T-helper 9 cell (primary cell): ENCODE results near the gene WDR5.
A peak's percentile ranks its signal among the peaks of the same experiment; 100 is the strongest.

Experiments
- DNase-seq: peaks from one replicate; pipeline ENCODE4 v3.0.0-alpha.2; 2020

Gene WDR5

DNA sequence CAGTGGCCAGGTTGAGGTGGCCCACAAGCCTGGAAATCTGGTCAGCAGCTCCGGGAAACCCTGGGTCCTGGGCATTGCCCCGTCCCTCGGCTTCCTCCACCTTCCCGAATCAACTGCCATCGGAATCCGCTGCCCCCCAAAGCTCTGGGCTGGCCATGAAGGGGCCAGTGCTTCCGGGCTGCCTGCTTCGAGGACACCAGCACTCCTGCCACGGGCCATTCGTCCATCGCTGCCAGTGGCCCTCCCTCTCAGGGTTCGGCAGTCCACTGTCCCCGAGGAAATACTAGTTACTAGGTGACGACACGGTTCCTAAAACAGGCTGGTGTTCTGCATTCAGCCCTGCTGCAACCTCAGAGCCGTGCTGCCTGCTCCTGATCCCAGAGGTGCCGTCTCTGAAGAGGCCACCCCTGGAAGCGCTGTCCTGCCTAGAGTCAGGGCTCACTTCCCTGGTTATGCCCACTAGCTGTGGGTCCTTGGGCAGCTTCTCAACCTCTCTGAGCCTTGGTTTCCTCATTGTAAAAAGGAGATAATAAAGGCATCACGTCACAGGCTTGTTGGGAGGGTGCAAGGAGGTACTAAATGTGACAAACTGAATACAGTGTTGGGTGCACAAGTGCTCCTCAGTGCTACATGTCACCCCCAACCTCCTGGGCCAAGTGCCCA is 3.5 kb upstream of the WDR5 start:
- no peak for DNase-seq

GRCh38 chr9:134134949-134135342 is 936 bp upstream of the WDR5 start:
- no peak for DNase-seq

DNA sequence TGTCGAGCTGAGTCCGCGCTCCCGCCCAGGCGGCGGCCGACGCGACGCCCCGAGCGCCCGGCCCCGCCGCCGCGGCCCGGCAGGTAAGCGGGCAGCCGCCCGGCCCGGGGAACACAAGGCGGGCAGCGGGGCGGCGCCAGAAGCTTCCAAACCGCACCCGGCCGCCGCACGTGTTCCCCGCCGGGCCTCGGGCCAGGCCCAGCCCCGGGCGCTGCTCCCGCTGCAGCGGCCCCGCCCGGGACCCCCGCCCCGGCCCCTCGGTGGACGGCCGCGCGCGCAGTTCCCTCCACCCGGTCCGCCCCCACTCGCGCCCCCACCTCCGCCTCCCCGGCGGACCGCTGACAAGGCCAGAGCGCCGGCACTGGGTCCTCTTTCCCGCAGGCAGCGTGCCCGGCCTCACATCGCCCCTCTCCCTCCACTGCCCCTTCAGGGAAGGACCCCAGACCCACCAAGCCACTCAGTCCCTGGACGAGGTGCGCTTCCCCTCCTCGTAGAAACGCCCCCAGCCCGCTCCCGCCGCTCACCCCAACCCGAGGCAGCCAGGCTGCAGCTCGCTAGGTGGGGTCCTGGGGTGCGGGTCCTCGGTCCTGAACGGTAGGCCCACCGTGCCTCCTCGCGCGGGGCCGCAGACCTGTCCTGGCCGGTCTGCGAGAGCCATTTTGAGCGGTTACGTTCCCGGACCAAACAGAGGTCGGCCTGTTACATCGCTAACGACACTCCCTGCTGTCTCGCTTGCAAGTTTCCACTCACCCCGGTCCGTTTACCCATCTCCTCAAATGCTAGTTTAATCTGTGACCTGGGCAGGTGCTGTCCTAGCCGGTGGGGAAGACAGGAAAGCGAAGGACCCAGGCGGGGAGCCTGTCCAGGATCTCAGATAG is 475 bp downstream of the WDR5 start:
- peak; percentile 12 for DNase-seq

DNA sequence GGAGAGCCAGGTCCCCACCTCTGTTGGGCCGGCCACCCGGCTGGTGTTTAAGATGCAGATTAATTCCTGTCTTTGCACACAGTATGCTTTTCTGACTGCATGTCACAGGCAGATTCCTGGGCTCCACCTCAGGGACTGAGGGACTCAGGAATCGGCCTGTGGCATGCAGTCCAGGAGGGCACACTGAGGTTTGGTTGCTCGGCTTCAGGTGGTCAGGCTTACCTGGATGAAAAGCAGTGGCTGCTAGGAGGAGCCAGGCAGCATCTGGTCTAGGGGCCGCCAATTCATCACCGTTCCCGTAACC is 1.1 kb downstream of the WDR5 start:
- no peak for DNase-seq

DNA sequence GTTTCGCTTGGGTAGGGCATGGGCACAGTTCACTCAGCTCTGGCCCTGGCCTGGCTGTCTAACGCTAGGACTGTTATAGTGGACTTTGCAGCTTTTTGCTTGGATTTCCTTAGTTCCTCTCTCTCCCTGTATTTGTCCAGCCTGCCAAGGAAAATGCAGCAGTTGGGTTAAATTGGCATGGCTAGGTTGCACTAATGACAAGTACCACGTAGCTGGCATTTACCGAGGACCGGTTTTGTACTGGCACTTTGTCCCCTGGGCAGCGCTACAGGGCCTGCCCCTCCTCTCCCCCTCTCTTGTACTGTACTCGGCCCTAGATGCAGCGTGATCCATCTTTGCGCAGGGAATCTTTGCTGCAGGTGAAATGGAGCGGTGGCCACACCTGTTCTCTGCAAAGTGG is 2.4 kb downstream of the WDR5 start:
- DNase-seq = no peak

DNA sequence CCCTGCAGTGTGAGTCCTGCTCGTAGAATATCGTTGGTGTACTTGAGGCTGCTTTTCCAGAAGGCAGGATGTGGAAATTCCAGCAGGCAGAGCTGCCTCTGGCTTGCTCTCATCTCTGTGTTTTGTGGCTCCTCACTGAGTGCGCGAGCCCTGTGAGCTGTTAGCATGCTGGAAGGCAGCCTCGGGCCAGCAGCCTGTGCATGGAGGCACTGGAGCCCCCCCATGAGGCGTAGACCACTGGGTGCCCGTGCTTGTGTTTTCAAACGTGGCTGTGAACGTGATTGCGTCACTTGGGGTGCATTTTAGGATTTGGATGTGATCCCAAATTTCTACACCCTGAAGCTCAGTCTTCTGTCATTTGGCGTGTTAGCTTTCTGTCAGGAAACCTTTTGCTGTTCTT is 3.2 kb downstream of the WDR5 start:
- DNase-seq = no peak

DNA sequence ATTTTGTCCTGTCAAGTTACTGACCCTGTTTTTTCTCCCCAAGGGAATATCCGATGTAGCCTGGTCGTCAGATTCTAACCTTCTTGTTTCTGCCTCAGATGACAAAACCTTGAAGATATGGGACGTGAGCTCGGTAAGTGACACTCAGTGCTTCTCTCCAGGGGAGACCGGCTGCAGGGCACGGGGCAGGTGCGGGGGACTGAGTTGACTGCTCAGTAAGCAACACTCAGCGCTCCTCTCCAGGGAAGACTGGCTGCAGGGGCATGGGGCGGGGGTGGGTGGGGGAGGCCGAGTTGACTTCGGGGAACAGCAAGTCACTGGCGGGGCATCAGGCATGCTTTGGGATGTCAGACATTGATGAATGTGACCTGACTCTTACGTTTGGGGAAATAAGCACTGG is 6.0 kb downstream of the WDR5 start:
- no peak for DNase-seq

DNA sequence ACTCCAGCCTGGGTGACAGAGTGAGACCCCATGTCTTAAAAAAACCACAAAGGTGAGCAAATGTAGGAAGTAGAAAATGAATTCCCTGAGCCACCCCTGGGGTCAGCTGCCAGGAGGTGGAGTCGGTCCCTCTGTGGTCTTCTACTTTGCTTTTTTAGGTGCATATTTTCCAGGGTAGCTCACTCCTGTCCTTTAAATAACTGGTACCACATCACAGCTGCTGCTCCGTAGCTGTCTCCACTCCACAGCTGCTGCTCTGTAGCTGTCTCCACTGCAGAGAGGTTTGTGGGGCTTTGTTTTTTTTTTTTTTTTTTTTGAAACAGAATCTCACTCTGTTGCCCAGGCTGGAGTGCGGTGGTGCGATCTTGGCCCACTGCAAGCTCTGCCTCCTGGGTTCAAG is 8.9 kb downstream of the WDR5 start:
- DNase-seq = no peak

DNA sequence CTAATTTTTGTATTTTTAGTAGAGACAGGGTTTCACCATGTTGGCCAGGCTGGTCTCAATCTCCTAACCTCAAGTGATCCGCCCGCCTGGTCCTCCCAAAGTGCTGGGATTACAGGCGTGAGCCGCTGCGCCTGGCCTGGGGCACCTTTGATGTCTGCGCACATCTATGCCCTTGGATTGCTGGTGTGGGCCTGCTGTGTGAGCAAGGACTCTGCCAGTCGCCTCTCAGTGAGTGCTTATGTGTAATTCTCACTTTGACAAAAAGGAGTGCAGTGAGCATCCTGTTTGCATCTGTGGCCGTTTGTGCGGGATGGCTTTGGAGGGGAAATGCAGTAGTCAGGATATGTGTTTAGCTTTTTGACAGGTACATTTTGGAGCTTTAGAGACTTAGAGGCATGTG is 9.4 kb downstream of the WDR5 start:
- no peak for DNase-seq

GRCh38 chr9:134146774-134147493 is 11.1 kb downstream of the WDR5 start:
- no peak for DNase-seq

- DNase-seq = no peak
Observed at GRCh38 chr9:134149380-134149779, 13.5 kb downstream of the WDR5 start.

GRCh38 chr9:134150557-134151214 is 14.8 kb downstream of the WDR5 start:
- no peak for DNase-seq

DNA sequence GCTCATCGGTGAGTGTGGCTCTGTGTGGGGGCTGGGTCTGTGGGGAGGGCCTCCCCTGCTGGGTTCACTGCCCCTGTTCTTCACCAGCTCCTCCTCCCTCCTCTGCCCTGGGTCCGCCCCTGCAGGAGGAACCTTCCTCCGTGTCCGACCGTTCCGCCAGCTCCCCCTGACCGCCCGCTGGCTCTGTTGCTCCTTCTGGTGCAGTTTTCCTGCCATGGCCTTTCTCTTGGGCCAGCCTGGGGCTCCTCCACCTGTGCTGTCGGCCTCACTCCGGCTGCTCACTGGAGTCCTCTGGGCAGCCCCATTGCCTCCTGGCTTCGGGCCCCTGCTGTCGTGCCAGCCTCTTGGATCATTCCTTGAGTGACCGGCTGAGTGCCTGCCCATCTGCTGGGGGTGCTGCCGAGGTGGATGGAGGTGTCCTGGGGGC is 16.2 kb downstream of the WDR5 start:
- no peak for DNase-seq

- DNase-seq = no peak
Observed at GRCh38 chr9:134152488-134152887, 16.6 kb downstream of the WDR5 start.

GRCh38 chr9:134153450-134153849 is 17.6 kb downstream of the WDR5 start:
- DNase-seq = no peak

GRCh38 chr9:134154262-134154701 is 18.4 kb downstream of the WDR5 start:
- no peak for DNase-seq

DNA sequence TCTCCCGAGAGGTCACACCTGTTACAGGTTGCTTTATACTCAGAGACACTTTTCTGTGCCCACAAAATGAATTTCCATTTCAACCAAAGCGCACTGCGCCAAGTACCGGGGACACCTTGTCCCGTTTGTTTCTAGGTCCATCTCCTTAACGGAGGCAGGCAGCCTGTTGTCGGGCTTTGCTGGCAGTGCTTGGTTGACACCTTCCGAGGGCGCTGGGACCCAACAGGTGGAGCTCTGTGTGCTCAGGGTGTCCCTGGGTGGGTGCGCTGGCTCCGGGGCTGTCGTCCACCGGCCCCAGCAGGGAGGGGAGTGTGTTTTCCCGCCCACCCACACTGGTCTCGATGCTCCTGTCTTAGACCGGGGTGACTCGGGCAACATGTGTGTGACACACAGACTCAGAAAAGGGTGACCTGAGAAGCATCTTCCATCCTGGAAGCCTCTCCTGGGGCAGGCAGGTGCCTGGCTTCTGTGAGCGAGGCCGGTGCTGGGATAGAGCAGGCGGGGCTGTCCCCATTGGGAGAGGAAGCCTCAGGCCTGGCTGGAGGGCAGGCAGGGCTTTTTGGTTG is 20.0 kb downstream of the WDR5 start:
- no peak for DNase-seq

DNA sequence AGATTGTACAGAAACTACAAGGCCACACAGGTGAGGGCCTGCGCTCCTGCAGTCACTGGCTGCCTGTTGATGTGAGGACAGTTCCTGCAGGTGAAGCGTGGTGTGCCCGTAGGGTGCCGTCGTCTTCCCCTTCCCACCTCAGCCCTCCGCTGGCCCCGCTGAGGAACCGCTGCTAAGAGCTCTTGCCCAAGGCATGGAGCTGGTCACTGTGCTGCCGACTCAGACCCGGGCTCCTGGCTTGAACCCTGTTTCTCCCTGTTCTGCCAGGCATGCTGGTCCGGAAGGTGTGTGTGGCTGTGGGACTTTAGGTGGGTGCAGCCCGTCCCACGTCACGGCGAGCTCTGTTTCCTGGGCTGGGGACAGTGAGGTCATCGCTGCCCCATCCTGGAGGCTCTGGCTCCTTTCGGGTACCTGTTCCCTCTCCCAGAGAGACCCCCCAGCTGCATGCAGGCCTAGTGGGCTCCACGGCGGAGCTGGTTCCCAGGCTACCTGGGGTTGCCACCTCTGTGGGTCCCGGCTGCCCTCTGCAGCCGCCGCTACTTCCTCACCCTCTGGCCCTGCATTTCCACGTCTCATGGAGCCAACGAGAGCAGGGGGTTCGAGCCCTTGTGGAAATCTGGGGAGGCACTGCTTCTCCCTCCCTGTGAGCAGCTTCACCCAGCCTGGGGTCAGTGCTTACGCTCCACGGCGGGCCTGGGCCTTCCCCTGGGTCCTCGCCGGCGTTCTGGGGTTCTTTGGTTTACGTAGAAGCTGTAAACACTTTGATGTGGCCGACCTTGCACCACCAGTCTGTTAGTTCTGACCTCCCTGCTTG is 20.9 kb downstream of the WDR5 start:
- DNase-seq = no peak

DNA sequence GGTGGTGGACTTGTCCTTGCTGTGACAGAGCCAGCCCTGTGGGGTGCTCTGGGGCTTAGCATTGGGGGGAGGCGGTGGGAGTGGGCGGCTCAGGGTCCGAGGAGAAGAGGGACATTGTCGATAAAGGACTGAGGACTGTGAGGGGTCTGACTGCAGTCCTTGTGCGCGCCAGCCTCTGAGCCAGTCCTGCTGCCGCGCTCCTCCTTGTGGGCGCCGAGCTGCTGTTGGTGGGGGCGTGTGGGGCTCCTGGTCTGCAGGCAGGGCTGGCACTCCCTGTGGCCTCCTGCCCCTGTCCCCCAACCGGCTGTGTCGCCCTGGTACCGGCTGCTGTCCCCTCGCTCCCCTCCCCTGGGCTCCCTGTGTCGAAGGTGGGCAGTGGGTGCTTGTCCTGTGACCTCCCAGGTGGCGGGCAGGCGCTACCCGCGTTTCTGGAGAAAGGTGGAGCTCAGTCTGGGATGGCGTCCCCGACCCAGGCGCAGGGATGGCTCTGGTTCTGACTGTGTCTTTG is 21.6 kb downstream of the WDR5 start:
- DNase-seq = no peak

DNA sequence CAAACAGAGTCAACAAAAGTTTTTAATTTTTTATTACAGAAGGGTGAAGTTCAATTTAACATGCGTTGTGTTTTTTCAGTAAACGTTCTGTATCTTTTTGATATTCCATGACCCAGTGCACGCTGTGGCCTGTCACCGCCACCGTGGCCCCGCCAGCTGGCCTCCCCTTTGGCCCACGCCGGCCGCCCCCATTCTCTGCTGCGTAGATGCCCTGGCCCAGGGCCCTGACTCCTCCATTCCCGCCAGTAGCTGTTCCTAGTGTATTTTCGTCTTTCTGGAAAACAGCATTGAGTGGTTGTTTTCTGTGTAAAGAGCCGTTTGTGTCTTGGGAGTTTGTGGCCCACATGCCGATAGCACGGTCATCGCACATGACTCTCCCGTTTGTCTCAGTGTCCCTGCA is 22.4 kb downstream of the WDR5 start:
- no peak for DNase-seq

DNA sequence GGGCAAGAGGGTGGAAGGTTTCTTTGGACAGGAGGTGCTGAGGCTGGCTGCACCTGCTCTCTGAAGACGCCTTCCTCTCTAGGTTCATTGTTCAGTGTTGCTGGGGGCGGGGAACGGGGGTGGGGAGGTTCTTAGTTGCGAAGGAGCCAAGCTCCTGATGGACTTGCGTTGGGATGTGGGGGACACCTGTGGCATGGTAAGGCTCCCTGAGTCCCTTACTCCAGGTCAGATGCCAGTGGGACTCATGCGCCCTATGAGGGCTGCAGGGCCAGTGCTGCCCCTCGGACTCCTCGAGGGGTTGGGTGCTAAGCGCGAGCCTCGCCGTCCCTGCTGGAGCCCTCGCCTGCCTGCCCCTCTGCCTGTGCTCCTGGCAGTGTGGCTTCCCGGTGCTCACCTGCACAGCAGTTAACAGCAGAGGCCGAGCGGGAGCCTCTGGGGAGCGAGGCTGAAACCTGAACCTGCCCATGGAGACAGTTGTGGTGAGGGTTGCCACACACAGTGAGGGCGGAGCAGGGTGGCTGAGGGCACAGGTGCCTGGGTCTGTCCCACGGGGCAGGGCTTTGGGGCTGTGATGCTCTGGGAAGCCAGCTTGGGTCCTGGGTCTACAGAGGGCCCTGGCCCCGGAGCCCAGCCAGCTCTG is 23.0 kb downstream of the WDR5 start:
- no peak for DNase-seq
